Activated CD4-positive, alpha-beta T cell treated with anti-CD3 and anti-CD28 coated beads, Interleukin-2, amount 50 U/mL, for 24 hours (primary cell): Measurements from ENCODE around the gene C5orf47.
"Not testable (repeated sequence)": the region's sequence is repeated elsewhere in the genome, so short reads cannot be mapped to it uniquely, and the experiment has no call there.

Experiments
- DNase-seq, 2 donors: peaks; one replicate each; pipeline ENCODE4 v3.0.0-alpha.2; 2020; ENCODE audit warnings: low read depth in 1 of 2, low spot score in 1 of 2

The C5orf47 gene

GRCh38 chr5:173969167-173970049, 19.6 kb upstream of the C5orf47 start:
- no peak for DNase-seq

- no peak for DNase-seq
Measured at GRCh38 chr5:173970878-173971650, 17.9 kb upstream of the C5orf47 start.

GRCh38 chr5:173971681-173972345, 17.2 kb upstream of the C5orf47 start:
- no peak for DNase-seq

GRCh38 chr5:173972607-173972924, 16.4 kb upstream of the C5orf47 start:
- DNase-seq: no peak

GRCh38 chr5:173972925-173973615, 15.9 kb upstream of the C5orf47 start:
- peak; percentile 66 to 73 for DNase-seq

- no peak for DNase-seq
Measured at GRCh38 chr5:173973616-173973969, 15.4 kb upstream of the C5orf47 start.

GRCh38 chr5:173974688-173975239, 14.2 kb upstream of the C5orf47 start:
- DNase-seq: no peak

- DNase-seq: no peak
Measured at GRCh38 chr5:173981185-173981761, 7.7 kb upstream of the C5orf47 start.

GRCh38 chr5:173984218-173984617, 4.8 kb upstream of the C5orf47 start:
- no peak for DNase-seq

- no peak for DNase-seq
Measured at GRCh38 chr5:173989432-173990082, 587 bp downstream of the C5orf47 start.

- no peak for DNase-seq
Measured at GRCh38 chr5:173997331-173997730, 8.4 kb downstream of the C5orf47 start.

GRCh38 chr5:173998531-173998930, 9.6 kb downstream of the C5orf47 start:
- no peak for DNase-seq

- DNase-seq: no peak
Measured at GRCh38 chr5:174000076-174000475, 11.1 kb downstream of the C5orf47 start.

- DNase-seq: no peak
Measured at GRCh38 chr5:174003795-174004194, 14.8 kb downstream of the C5orf47 start.

GRCh38 chr5:174008922-174009321, 20.0 kb downstream of the C5orf47 start:
- no peak for DNase-seq

- no peak for DNase-seq
Measured at GRCh38 chr5:174010365-174010764, 21.4 kb downstream of the C5orf47 start.

- no peak for DNase-seq
Measured at GRCh38 chr5:174011441-174011840, 22.5 kb downstream of the C5orf47 start.

GRCh38 chr5:174020069-174020927, 31.3 kb downstream of the C5orf47 start:
- DNase-seq: not testable (repeated sequence)

GRCh38 chr5:174020928-174021304, 31.9 kb downstream of the C5orf47 start:
- no peak for DNase-seq
